K562 (cell line): ENCODE results near the gene TMPRSS6. TPM values are rescaled to one million over a fixed set of nuclear protein-coding genes. Genes with fewer than 3 reads are reported as not detected.

Experiments
- ATAC-seq: fragments of 200-7000 bp; cut with Tn5 transposase; 3 replicates; pipeline ENCODE4 v1.9.1; 2020; ENCODE audit warnings: moderate library complexity
- BruUV-seq: library from RNA; stranded (reverse); fragments of 400-500 nt; replicated peaks from 2 replicates; lab custom pipeline; 2021; lab: Mats Ljungman, UMichigan
- CTCF ChIA-PET: fragments of 300-600 bp; formaldehyde crosslinking; extraction: SDS; loops from one replicate; lab custom pipeline; 2021; ENCODE audit warnings: low intra/inter-chr PET ratio; lab: Yijun Ruan, JAX
- POLR2A ChIA-PET: fragments of 300-600, 350-650 bp; sonication (Branson Sonifier 250); formaldehyde crosslinking; extraction: SDS; loops from one replicate; lab custom pipeline; 2021; ENCODE audit warnings: antibody characterized with exemption, inconsistent platforms; lab: Yijun Ruan, JAX
- DNase-seq, 4 experiments: peaks; one replicate each; pipeline versions ENCODE4 v3.0.0 to v3.0.0-alpha.2; 2011 to 2018; ENCODE audit warnings: low spot score in 3 of 4, mixed read lengths in 3 of 4; ENCODE audit errors: extremely low read depth in 1 of 4
- FAIRE-seq: peaks from 2 replicates; lab custom pipeline; 2011; peaks lifted over from hg19 to GRCh38; lab: Jason Lieb, UNC
- H2AFZ ChIP-seq: 2 replicates; pipeline ENCODE4 v1.6.0; 2011; ENCODE audit warnings: low read depth, low read length, control low read depth, inconsistent platforms
- H3K27ac ChIP-seq: fragments of 200-600 bp; 3 replicates; pipeline ENCODE4 v1.8.0; 2011; ENCODE audit warnings: low read depth, mild to moderate bottlenecking, control low read depth, inconsistent platforms, low read length, moderate library complexity, mixed read lengths; ENCODE audit errors: extremely low read depth
- H3K27me3 ChIP-seq, 2 experiments: fragments of 300-600 bp in 1 of 2; 2 replicates in 1 of 2; 3 replicates in 1 of 2; pipeline versions ENCODE4 v1.6.0 to v1.8.0; 2011; ENCODE audit warnings: inconsistent platforms in 2 of 2, low read length in 2 of 2, mild to moderate bottlenecking in 1 of 2, mixed read lengths in 1 of 2, moderate library complexity in 1 of 2; ENCODE audit not compliant: control insufficient read depth in 2 of 2, insufficient read depth in 2 of 2
- H3K36me3 ChIP-seq: fragments of 300-600 bp; 3 replicates; pipeline ENCODE4 v1.8.0; 2011; ENCODE audit warnings: mild to moderate bottlenecking, low read length, inconsistent platforms; ENCODE audit not compliant: control insufficient read depth, insufficient read depth
- H3K4me1 ChIP-seq, 2 experiments: fragments of 200-600 bp in 1 of 2; replicated peaks in 1 of 2; 2 replicates in 1 of 2; 3 replicates in 1 of 2; pipeline versions ENCODE4 v1.5.1 to v1.8.0; 2011; ENCODE audit warnings: inconsistent platforms in 2 of 2, low read length in 2 of 2, mild to moderate bottlenecking in 1 of 2, mixed read lengths in 1 of 2, moderate library complexity in 1 of 2; ENCODE audit not compliant: control insufficient read depth in 2 of 2, insufficient read depth in 2 of 2
- H3K4me2 ChIP-seq: 2 replicates; pipeline ENCODE4 v1.6.1; 2011; ENCODE audit warnings: low read length, control low read depth, inconsistent platforms, mixed read lengths; ENCODE audit not compliant: insufficient read depth
- H3K4me3 ChIP-seq: fragments of 200-600 bp; sonication (generic), shearing (Covaris generic); 2 replicates; pipeline ENCODE4 v1.5.1; 2016; ENCODE audit warnings: control low read depth, inconsistent platforms
- H3K79me2 ChIP-seq: fragments of 200-600 bp; 3 replicates; pipeline ENCODE4 v1.8.0; 2011; ENCODE audit warnings: low read length, inconsistent platforms; ENCODE audit not compliant: control insufficient read depth, insufficient read depth
- H3K9ac ChIP-seq, 2 experiments: 2 replicates each; pipeline versions ENCODE4 v1.6.0 to v1.6.1; 2011; ENCODE audit warnings: low read depth in 2 of 2, low read length in 2 of 2, control low read depth in 1 of 2, inconsistent platforms in 1 of 2, mild to moderate bottlenecking in 1 of 2, mixed read lengths in 1 of 2; ENCODE audit not compliant: insufficient read depth in 1 of 2
- H3K9me1 ChIP-seq: one replicate; pipeline ENCODE4 v1.6.0; 2011; ENCODE audit warnings: inconsistent platforms, mild to moderate bottlenecking, low read length, moderate library complexity; ENCODE audit not compliant: control insufficient read depth, insufficient read depth
- H3K9me3 ChIP-seq: replicated peaks from 2 replicates; pipeline ENCODE4 v1.5.1; 2011; ENCODE audit warnings: low read depth, low read length, inconsistent platforms; ENCODE audit not compliant: control insufficient read depth, insufficient read depth
- H4K20me1 ChIP-seq: replicated peaks from 2 replicates; pipeline ENCODE4 v1.6.1; 2011; ENCODE audit warnings: low read length, inconsistent platforms, mixed read lengths; ENCODE audit not compliant: control insufficient read depth, insufficient read depth
- KAT2B ChIP-seq: IDR thresholded peaks from one replicate; pipeline ENCODE4 v1.6.1; 2012; ENCODE audit warnings: low read depth, mild to moderate bottlenecking, control low read depth, inconsistent platforms, low read length, moderate library complexity
- POLR2AphosphoS5 ChIP-seq: IDR thresholded peaks from 2 replicates; pipeline ENCODE4 v1.6.1; 2011; ENCODE audit warnings: mild to moderate bottlenecking, low read depth, low read length, moderate library complexity; ENCODE audit not compliant: control insufficient read depth, insufficient read depth
- ZBTB33 ChIP-seq: sonication (generic); formaldehyde crosslinking; IDR thresholded peaks from 2 replicates; pipeline ENCODE4 v1.8.1; 2023; ENCODE audit warnings: mild to moderate bottlenecking, missing genetic modification reagents
- ZKSCAN3 ChIP-seq: fragments of 250-450 bp; sonication (Bioruptor Pico); IDR thresholded peaks from 2 replicates; pipeline ENCODE4 v1.4.0; 2020
- ZNF316 ChIP-seq: fragments of 450-650 bp; IDR thresholded peaks from 2 replicates; pipeline ENCODE4 v1.6.1; 2016
- ZZZ3 ChIP-seq: fragments of 450-650 bp; IDR thresholded peaks from 2 replicates; pipeline ENCODE4 v1.6.1; 2016; ENCODE audit warnings: antibody characterized with exemption, mild to moderate bottlenecking, moderate library complexity
- WGBS: fragments of 100-300 bp; shearing (Covaris generic); methylation state at CpG from one replicate; pipeline ENCODE4 v1.1.6; 2016; ENCODE audit warnings: low coverage, mixed read lengths; ENCODE audit not compliant: insufficient coverage; ENCODE audit errors: missing lambda C conversion rate; 5-methylcytosine and 5-hydroxymethylcytosine counted together
- in situ Hi-C: fragments of 300-500 bp; cut with MboI; formaldehyde crosslinking; loops from 4 replicates; pipeline ENCODE4 v1.15.0; 2018; ENCODE audit warnings: inconsistent platforms, mixed read lengths
- intact Hi-C: fragments of 100-400 bp; cut with micrococcal nuclease; formaldehyde crosslinking; loops from 2 replicates; pipeline ENCODE4 v1.14.2; 2022
- polyA plus RNA-seq, 8 experiments: library from polyadenylated mRNA; depleted of rRNA in 4 of 8; stranded (reverse) in 5 of 8; unstranded in 3 of 8; fragments of >200 nt; fragmentation: Nextera tagmentation in 2 of 8; fragmentation: Illumina TruSeq in 1 of 8; extraction: Ambion mirVana in 2 of 8; extraction: Trizol in 1 of 8; gene quantifications; 2 replicates each; pipeline versions ENCODE4 v1.2.1 to v1.2.3, GENCODE V29; 2011 to 2014; ENCODE audit warnings: inconsistent platforms in 1 of 8, missing spikeins in 1 of 8
- total RNA-seq, 7 experiments: library from RNA; depleted of rRNA in 6 of 7; stranded (reverse); fragments of >200 nt in 6 of 7; fragmentation: Illumina TruSeq in 2 of 7; extraction: Trizol in 2 of 7; gene quantifications; 2 replicates each; pipeline versions ENCODE4 v1.2.1 to v1.2.3, GENCODE V29; 2011 to 2021; ENCODE audit warnings: low replicate concordance in 1 of 7

The TMPRSS6 gene
- total and polyA plus RNA-seq, 9 of the 15 experiments (the other 6 are each of a cell fraction or from before 2014, with no cell fraction given), result 0.03 TPM; not detected in 8

GRCh38 chr22:37028692-37029674, 80.5 kb downstream of the TMPRSS6 start:
- BruUV-seq, result no TSS peak
- Histone ChIP-seq H3K27ac (no peak overlapping the region), H3K9ac (no peak overlapping the region)
- in situ Hi-C loops, result no loop called here
- TF ChIP-seq POLR2AphosphoS5 (no peak), KAT2B (no peak), ZKSCAN3 (CRISPR knock-in tag) (no peak), ZBTB33 (CRISPR knock-in tag) (0 out of 2 replicates have a peak, but pooled peaks have one; percentile 11), ZZZ3 (no peak), ZNF316 (no peak)
- TF ChIP-seq, all 486 proteins: peak for 1
- H3K4me1 ChIP-seq, result peaks cover 5 to 17% of the 10 kb centered on the region in 2 experiments; a peak in 4 of 5 replicates
- intact Hi-C loops, result no loop called here
- no peaks in the 10 kb centered on the region for H3K9me3 ChIP-seq
- H3K4me2 ChIP-seq, result no peak overlapping the region
- no peaks in the 10 kb centered on the region for H3K9me1 ChIP-seq
- no peaks in the 10 kb centered on the region for H3K27me3 ChIP-seq
- H3K4me3 ChIP-seq, result no peak overlapping the region
- ChIA-PET POLR2A (interaction anchor here (0.6 to 1.1 kb wide), 2 partner anchors 10 to 168 kb away, joined by 3 to 6 read pairs; partner anchors contain the start of genes MPST and TST), CTCF (no interaction called here)
- H4K20me1 ChIP-seq, result no peaks in the 10 kb centered on the region
- no peaks in the 10 kb centered on the region for H3K79me2 ChIP-seq
- FAIRE-seq (no peak), DNase-seq (no peak), ATAC-seq (no peak)
- H2AFZ ChIP-seq, result no peak overlapping the region
- peaks cover 50% of the 10 kb centered on the region; the same call in 2 of the 3 replicates for H3K36me3 ChIP-seq
- 79% methylated on average over 11 of the region's 22 CpGs for WGBS
